Heart right ventricle (tissue), 16 donors: ENCODE data around the gene SCGB1A1. TPM values are rescaled to one million over a fixed set of nuclear protein-coding genes. Genes with fewer than 3 reads are reported as not detected.

Experiments
- ATAC-seq, 8 donors: fragments of 200-7000 bp; cut with Tn5 transposase; one replicate each; pipeline ENCODE4 v1.9.1; 2020; ENCODE audit warnings: mild to moderate bottlenecking in 8 of 8, moderate library complexity in 8 of 8, moderate number of reproducible peaks in 1 of 8
- DNase-seq, 2 donors: peaks; one replicate each; pipeline ENCODE4 v3.0.0-alpha.2; 2020
- H3K27ac ChIP-seq, 10 donors: fragments of 200-600 bp; sonication (generic) in 2 of 10; one replicate each; pipeline versions ENCODE4 v1.5.0 to v1.8.0; 2020 to 2022; ENCODE audit warnings: mild to moderate bottlenecking in 3 of 10
- H3K27me3 ChIP-seq, 7 donors: fragments of 200-600 bp; one replicate each; pipeline ENCODE4 v1.8.0; 2021 to 2022; ENCODE audit warnings: mild to moderate bottlenecking in 2 of 7
- H3K36me3 ChIP-seq, 9 donors: fragments of 200-600 bp; sonication (generic) in 1 of 9; one replicate each; pipeline versions ENCODE4 v1.5.0 to v1.8.0; 2020 to 2022; ENCODE audit warnings: mild to moderate bottlenecking in 2 of 9
- H3K4me1 ChIP-seq, 9 donors: fragments of 200-600 bp; sonication (generic) in 1 of 9; one replicate each; pipeline versions ENCODE4 v1.5.0 to v1.8.0; 2020 to 2022; ENCODE audit warnings: mild to moderate bottlenecking in 4 of 9
- H3K4me3 ChIP-seq, 10 donors: fragments of 200-600 bp; sonication (generic) in 2 of 10; one replicate each; pipeline versions ENCODE4 v1.5.0 to v1.8.0; 2020 to 2022; ENCODE audit warnings: mild to moderate bottlenecking in 7 of 10, moderate library complexity in 2 of 10
- H3K9me3 ChIP-seq, 11 donors: fragments of 200-600 bp in 10 of 11; sonication (generic) in 2 of 11; one replicate each; pipeline versions ENCODE4 v1.5.0 to v1.8.0; 2013 to 2022; ENCODE audit warnings: mild to moderate bottlenecking in 2 of 11, control low read depth in 1 of 11, moderate library complexity in 1 of 11
- WGBS, 2 donors: extraction: QIAGEN DNeasy Blood & Tissue Kit; methylation state at CpG; one replicate each; pipeline ENCODE4 v1.1.7; 2013; ENCODE audit warnings: inconsistent platforms in 1 of 2; 5-methylcytosine and 5-hydroxymethylcytosine counted together
- intact Hi-C, 10 donors: fragments of 100-400 bp; cut with DNase I; formaldehyde crosslinking; loops; one replicate each; pipeline versions ENCODE4 v1.11.1 to v1.14.2; 2022
- polyA plus RNA-seq, 2 donors: library from polyadenylated mRNA; stranded (reverse); fragments of 200-250 nt; gene quantifications; one replicate each; pipeline ENCODE4 v1.2.3, GENCODE V29; 2013
- total RNA-seq, 10 donors: library from RNA; stranded (reverse); fragmentation: NEBNext Ultra II Directional in 3 of 10; extraction: Animal tissue kit (Norgen Biotek cat#: 25700) in 3 of 10; gene quantifications; one replicate each; pipeline versions ENCODE4 v1.2.1 to v1.2.4, GENCODE V29; 2021 to 2023
- TF ChIP-seq, protein P1 (sequence below), 9 donors: fragments of 200-600 bp; sonication (generic) in 2 of 9; IDR thresholded peaks; one replicate each; pipeline versions ENCODE4 v1.5.0 to v1.8.0; 2021 to 2022; ENCODE audit warnings: antibody characterized with exemption in 9 of 9, mild to moderate bottlenecking in 5 of 9, moderate library complexity in 1 of 9
- donor health status: Arrhythmogenic right ventricular cardiomyopathy.
- donor health status: ischemic (EF 13 %, LVEDD 7.1; RV severe dilation, severe dysfunction).
- donor health status: healthy with polysubstance abuse.
- donor health status: DM: no; HTN: yes; CAD: no.
- donor health status: DM: no; HTN: no; CAD: no.
- donor health status: ischemic (EF 25% LVEDD 6.9; RV normal size, moderate dysfunction).
- donor health status: ischemic (EF 25% LVEDD 5.7; RV mildly dilated, moderate dysfunction).
- donor health status: healthy.
- donor health status: DM: yes; HTN: yes; CAD: no.
- donor health status: Ischemic cardiomyopathy.
- donor health status: ischemic (EF 35%, LVEDD 5.7; RV mildly dilated, moderate dysfunction).
- donor health status: nonischemic (EF 11% LVEDD 7.7; RV severe dilation, severe dysfunction).
- donor health status: DM: yes; HTN: yes; CAD: no.
- donor health status: PGD.
- donor health status: ischemic (EF 29% LVEDD 5.4; RV normal size, mild dysfunction).
- donor health status: nonischemic (EF 23%, LVEDD 6.1; RV moderate dilation, normal function).

The SCGB1A1 gene
- total and polyA plus RNA-seq, 12 donors = 0.20 TPM; not detected in 11

DNA sequence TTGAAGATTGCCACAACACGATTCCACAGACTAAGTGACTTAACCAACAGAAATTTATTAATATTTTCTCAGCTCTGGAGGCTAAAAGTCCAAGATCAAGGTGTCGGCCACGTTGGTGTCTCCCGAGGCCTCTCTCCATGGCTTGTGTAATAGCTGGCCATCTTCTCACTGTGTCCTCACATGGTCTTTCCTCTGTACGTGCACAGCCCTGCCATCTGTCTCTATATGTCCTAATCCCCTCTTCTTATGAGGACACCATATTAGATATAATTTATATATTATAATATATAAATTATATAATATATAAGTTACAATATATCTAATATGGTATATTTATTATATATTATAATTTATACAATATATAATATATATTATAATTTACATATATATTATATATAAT lies 25.1 kb upstream of the SCGB1A1 start:
- ATAC-seq (no peak), DNase-seq (no peak)
- peaks cover 10 to 42% (median 27%) of the 10 kb centered on the region in 9 donors for H3K4me1 ChIP-seq
- WGBS, 2 donors = 70 to 80% methylated on average over 5 of the region's 5 CpGs
- intact Hi-C loops = loop anchor here in 9 of 10 donors (2.0 to 10.0 kb wide), 9 partner anchors 31 to 471 kb away; partner anchors contain the start of gene AHNAK (in 2 of the 9)
- no peak overlapping the region for H3K4me3 ChIP-seq
- H3K27me3 ChIP-seq = no peaks in the 10 kb centered on the region
- H3K36me3 ChIP-seq = peaks cover 0 to 9% (median 0%) of the 10 kb centered on the region in 9 donors
- TF ChIP-seq, protein P1, sequence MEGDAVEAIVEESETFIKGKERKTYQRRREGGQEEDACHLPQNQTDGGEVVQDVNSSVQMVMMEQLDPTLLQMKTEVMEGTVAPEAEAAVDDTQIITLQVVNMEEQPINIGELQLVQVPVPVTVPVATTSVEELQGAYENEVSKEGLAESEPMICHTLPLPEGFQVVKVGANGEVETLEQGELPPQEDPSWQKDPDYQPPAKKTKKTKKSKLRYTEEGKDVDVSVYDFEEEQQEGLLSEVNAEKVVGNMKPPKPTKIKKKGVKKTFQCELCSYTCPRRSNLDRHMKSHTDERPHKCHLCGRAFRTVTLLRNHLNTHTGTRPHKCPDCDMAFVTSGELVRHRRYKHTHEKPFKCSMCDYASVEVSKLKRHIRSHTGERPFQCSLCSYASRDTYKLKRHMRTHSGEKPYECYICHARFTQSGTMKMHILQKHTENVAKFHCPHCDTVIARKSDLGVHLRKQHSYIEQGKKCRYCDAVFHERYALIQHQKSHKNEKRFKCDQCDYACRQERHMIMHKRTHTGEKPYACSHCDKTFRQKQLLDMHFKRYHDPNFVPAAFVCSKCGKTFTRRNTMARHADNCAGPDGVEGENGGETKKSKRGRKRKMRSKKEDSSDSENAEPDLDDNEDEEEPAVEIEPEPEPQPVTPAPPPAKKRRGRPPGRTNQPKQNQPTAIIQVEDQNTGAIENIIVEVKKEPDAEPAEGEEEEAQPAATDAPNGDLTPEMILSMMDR (IDR thresholded peaks at IDR 0.05) = no peak
- H3K27ac ChIP-seq = no peak overlapping the region
- no peaks in the 10 kb centered on the region for H3K9me3 ChIP-seq

- peak; percentile 81 to 82 for DNase-seq
- peak overlapping the region; percentile 38 to 84 (median 74) for H3K27ac ChIP-seq
- TF ChIP-seq, protein P1 (IDR thresholded peaks at IDR 0.05) = peak; percentile 59 to 86 (median 74)
- peaks cover 21 to 54% (median 39%) of the 10 kb centered on the region in 9 donors for H3K4me1 ChIP-seq
- ATAC-seq = peak; percentile 77 to 88 (median 84)
- intact Hi-C loops = loop anchor here in 9 of 10 donors (1.0 to 10.0 kb wide), 15 partner anchors 30 to 470 kb away; partner anchors contain the start of gene AHNAK (in 2 of the 9)
- no peaks in the 10 kb centered on the region for H3K9me3 ChIP-seq
- peaks cover 0 to 9% (median 0%) of the 10 kb centered on the region in 9 donors for H3K36me3 ChIP-seq
- peak overlapping the region in 9 of 10 donors; percentile 25 to 55 (median 48) for H3K4me3 ChIP-seq
- 5 to 7% methylated on average over 14 of the region's 14 CpGs for WGBS, 2 donors
- no peaks in the 10 kb centered on the region for H3K27me3 ChIP-seq
Measured at GRCh38 chr11:62394825-62395538, 23.9 kb upstream of the SCGB1A1 start.

- WGBS, 2 donors = 90 to 94% methylated on average over 10 of the region's 10 CpGs
- Histone ChIP-seq H3K36me3 (peaks cover 0 to 9% (median 0%) of the 10 kb centered on the region in 9 donors), H3K27ac (peak overlapping the region in 4 of 10 donors; percentile 8 to 84 (median 14)), H3K27me3 (no peaks in the 10 kb centered on the region), H3K4me3 (no peak overlapping the region), H3K9me3 (no peaks in the 10 kb centered on the region), H3K4me1 (peaks cover 29 to 65% (median 49%) of the 10 kb centered on the region in 9 donors)
- intact Hi-C loops = loop anchor here in 9 of 10 donors (1.0 to 10.0 kb wide), 14 partner anchors 29 to 469 kb away; partner anchors contain the start of gene AHNAK (in 2 of the 9)
- TF ChIP-seq, protein P1 (IDR thresholded peaks at IDR 0.05) = no peak
- ATAC-seq = no peak
- DNase-seq = no peak
Measured at GRCh38 chr11:62395885-62396551, 22.8 kb upstream of the SCGB1A1 start.
